ENCODE measurements around the gene SVIL.

Gene SVIL

DNA sequence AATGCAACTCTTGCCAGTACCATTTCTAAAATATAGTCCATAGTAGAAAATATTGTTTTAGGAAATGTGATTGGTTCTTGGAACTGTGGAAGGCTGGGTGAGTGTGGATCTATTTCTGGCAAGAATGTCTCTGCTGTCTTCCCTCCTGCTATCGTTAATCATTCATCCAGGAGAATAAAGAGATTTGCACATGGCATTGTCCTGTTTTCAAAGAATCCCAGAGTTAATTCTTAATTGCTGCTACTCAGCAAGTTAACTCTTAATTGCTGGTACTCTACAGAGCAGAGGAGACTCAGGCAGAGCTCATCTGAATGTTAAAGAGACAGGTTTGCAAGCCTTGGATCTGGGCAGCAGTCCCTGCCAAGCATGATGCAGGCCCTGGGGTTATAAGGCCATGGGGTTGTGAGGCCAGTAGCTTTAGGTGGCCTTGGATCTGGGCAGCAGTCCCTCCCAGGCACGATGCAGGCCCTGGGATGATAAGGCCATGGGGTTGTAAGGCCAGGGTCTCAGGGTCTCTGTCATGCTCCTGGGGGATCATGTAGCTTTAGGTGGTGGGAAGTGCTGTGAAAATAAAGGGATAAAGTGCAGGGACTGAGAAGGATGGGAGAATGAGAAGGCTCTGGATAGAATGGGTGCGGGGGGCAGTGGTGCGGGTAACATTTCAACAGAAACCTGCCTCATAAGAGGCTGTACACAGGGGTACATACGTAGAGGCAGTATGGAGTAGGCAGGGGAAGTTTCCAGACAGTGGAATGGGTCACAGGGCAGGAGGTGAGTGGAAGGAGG, 162.3 kb downstream of the SVIL start:
- CTCF ChIA-PET = interaction anchor here (0.9 to 5.6 kb wide), 8 partner anchors 11 to 83 kb away, joined by 3 to 25 read pairs (median 5); no protein-coding TSS in a partner anchor

DNA sequence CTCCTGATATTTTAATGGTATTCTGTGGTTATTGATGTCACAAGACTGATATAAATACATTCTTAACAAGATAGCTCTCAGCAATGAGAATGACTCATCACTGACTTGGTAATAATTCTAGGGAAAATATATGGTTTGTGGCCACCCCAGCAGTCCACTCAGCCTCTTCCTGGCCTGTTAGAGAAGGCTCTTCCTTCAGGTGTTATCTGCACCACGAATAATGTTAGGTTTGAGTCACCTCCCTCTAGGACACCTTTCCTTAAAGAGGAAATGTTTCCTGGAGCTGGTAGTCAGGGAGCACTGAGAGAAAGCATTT, 163.3 kb downstream of the SVIL start:
- ChIA-PET POLR2A (no interaction called here), CTCF (interaction anchor here (0.9 to 5.6 kb wide), 15 partner anchors 7 to 85 kb away, joined by 3 to 25 read pairs (median 4); no protein-coding TSS in a partner anchor)
- TF ChIP-seq, protein P1, sequence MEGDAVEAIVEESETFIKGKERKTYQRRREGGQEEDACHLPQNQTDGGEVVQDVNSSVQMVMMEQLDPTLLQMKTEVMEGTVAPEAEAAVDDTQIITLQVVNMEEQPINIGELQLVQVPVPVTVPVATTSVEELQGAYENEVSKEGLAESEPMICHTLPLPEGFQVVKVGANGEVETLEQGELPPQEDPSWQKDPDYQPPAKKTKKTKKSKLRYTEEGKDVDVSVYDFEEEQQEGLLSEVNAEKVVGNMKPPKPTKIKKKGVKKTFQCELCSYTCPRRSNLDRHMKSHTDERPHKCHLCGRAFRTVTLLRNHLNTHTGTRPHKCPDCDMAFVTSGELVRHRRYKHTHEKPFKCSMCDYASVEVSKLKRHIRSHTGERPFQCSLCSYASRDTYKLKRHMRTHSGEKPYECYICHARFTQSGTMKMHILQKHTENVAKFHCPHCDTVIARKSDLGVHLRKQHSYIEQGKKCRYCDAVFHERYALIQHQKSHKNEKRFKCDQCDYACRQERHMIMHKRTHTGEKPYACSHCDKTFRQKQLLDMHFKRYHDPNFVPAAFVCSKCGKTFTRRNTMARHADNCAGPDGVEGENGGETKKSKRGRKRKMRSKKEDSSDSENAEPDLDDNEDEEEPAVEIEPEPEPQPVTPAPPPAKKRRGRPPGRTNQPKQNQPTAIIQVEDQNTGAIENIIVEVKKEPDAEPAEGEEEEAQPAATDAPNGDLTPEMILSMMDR (IDR thresholded peaks at IDR 0.05; ENCODE audit: insufficient read depth, low read length, missing control alignments) = no peak
- H3K4me3 ChIP-seq (ENCODE audit: low read depth, low read length) = no peak overlapping the region
- DNase-seq (ENCODE audit: low read depth, low spot score) = peak; percentile 55

More for the DNA sequence above, 162.3 kb downstream of the SVIL start:
- TF ChIP-seq, protein P1 (IDR thresholded peaks at IDR 0.05; ENCODE audit: insufficient read depth, low read length, missing control alignments) = no peak
- H3K4me3 ChIP-seq (ENCODE audit: low read depth, low read length) = no peak overlapping the region
- POLR2A ChIA-PET = interaction anchor here (0.5 kb wide), 1 partner anchor 845 kb away, joined by 3 read pairs; no protein-coding TSS in a partner anchor
- no peak for DNase-seq (ENCODE audit: low read depth, low spot score)

DNA sequence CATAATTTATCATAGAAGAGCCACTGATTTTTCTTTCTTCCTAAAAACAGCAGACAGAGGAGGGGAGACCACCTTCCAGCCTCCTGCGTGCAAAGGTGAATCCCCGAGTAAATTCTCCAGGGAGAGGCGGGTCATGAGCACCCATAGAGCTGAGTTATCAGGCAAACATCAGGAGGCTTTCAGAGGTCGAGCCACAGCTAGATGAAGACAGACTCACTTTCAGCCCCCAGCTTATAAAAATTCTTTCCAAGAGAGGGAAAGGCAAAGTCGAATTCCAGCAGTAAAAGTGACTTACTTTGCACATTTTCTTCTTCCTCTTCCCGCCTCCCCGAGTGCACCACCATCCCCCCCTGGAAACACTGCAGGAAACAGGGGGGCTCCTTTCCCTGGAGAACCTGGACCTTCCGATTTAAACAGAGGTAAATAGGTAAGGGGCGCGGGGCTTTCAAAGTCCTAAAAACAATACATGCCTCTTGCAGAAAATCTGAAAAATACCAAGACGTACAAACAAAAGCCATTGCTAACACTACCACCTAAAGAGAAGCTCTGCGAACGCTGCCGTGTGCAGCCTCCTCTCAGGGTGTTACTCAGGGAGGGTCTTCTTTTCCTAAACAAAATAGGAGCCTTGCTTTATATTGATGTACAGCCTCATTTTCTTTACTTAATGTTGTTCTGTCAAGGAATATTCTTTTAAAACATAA, 163.8 kb downstream of the SVIL start:
- no peak for DNase-seq (ENCODE audit: low read depth, low spot score)
- CTCF ChIA-PET = interaction anchor here (0.6 to 5.6 kb wide), 17 partner anchors 8 to 84 kb away, joined by 3 to 25 read pairs (median 4); no protein-coding TSS in a partner anchor
- TF ChIP-seq, protein P1 (IDR thresholded peaks at IDR 0.05; ENCODE audit: insufficient read depth, low read length, missing control alignments) = no peak
- POLR2A ChIA-PET = interaction anchor here (0.6 kb wide), 1 partner anchor 38 kb away, joined by 3 read pairs; no protein-coding TSS in a partner anchor
- H3K4me3 ChIP-seq (ENCODE audit: low read depth, low read length) = no peak overlapping the region

DNA sequence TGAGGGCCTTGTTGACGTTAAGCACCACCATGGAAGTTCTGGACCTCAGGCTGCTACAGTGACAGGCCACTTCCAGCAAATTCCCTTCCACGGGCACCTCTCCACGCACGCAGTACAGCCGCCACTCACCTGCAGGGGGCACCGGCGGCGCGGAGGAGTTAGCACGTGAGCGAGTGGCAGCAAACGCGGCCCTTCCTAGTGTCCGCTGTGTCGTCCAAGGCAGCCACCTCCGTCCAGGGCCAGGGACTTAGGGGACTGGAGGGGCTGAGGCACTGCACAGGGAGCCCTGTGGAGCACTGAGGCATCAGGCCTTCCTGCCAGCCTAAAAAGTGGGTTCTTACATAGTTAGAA, 164.4 kb downstream of the SVIL start:
- CTCF ChIA-PET = interaction anchor here (0.6 to 2.2 kb wide), 10 partner anchors 9 to 84 kb away, joined by 3 to 13 read pairs (median 6); no protein-coding TSS in a partner anchor
- POLR2A ChIA-PET = interaction anchor here (0.6 kb wide), 1 partner anchor 39 kb away, joined by 3 read pairs; no protein-coding TSS in a partner anchor

DNA sequence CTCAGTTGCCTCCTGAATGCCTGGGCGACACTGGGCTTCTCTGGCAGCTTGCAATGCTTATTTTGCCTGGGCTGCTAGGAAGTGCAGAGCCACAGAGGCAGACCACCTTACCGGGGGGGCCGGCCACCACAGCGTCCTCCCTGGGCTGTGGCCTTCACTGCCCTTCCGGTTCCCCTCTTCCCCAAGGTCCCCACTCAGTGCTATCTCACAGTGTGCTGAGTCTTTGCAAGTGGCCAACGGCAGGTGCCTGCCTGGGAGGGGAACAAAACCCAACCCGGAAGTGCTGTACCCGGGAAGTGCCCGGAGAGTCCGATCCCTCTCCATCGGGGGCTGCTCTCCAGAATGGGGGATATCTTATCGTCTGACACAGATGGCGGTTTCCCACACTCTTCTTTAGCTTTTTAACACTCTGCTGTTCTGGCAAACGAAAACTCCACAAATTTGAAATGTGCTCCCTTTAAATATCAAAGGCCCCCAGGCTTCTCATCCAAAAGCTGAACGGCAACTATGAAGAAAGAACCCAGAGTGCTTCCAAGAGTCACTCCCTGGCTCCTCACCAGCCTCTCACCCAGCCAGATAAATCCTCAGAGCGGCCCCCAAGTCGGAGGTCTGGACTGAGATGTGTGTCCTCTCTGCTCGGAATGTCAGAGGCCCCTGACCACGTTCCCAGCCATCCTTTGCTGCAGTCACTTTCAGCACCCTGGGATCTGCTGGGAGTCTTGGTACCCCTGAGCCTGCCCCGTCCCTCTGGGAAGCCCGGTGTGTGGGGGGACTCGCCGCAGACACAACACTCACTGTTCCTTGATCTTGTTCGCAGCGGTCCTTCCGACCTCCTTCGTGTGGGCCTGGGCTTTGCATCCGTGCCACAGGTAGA, 165.1 kb downstream of the SVIL start:
- no peak overlapping the region for H3K4me3 ChIP-seq (ENCODE audit: low read depth, low read length)
- DNase-seq (ENCODE audit: low read depth, low spot score) = no peak
- POLR2A ChIA-PET = no interaction called here
- CTCF ChIA-PET = interaction anchor here (0.6 to 2.2 kb wide), 6 partner anchors 11 to 77 kb away, joined by 3 to 10 read pairs (median 5); no protein-coding TSS in a partner anchor
- TF ChIP-seq, protein P1 (IDR thresholded peaks at IDR 0.05; ENCODE audit: insufficient read depth, low read length, missing control alignments) = no peak

More for the DNA sequence above, 164.4 kb downstream of the SVIL start:
- TF ChIP-seq, protein P1 (IDR thresholded peaks at IDR 0.05; ENCODE audit: insufficient read depth, low read length, missing control alignments) = peak; percentile 40
- H3K4me3 ChIP-seq (ENCODE audit: low read depth, low read length) = no peak overlapping the region
- DNase-seq (ENCODE audit: low read depth, low spot score) = no peak

Data from AG04449 (cell line).